Head of caudate nucleus (tissue), 42 donors: ENCODE results near the gene EPC2.
"Not testable (repeated sequence)": the region's sequence is repeated elsewhere in the genome, so short reads cannot be mapped to it uniquely, and the experiment has no call there.

Experiments used
- DNase-seq, 42 donors: peaks; one replicate each; pipeline versions ENCODE4 v3.0.0 to v3.0.0-alpha.2; 2020 to 2021; ENCODE audit warnings: mixed read lengths in 7 of 42
- intact Hi-C: fragments of 100-400 bp; cut with DNase I; formaldehyde crosslinking; loops from one replicate; pipeline ENCODE4 v1.15.0; 2022

EPC2 gene

DNA sequence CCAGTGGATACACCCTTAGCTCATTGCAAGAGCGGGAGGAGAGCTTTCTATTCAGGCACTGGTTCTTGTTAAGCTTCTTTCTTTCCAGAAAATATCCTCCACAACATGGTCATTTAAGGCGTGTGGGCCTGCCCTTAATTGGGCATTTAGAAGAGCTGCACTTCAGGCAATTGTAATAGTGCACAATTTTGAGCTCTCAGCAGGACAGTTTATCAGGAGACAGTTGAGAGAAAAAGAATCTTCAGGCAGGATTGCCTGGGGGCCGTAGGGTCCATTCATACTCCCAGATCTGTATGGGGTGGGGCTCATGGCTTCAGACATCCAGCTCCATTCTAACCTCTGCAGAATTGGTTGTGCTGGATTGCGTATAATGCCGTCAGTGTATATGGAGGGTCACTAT, 6.0 kb upstream of the EPC2 start:
- intact Hi-C loops: no loop called here

DNA sequence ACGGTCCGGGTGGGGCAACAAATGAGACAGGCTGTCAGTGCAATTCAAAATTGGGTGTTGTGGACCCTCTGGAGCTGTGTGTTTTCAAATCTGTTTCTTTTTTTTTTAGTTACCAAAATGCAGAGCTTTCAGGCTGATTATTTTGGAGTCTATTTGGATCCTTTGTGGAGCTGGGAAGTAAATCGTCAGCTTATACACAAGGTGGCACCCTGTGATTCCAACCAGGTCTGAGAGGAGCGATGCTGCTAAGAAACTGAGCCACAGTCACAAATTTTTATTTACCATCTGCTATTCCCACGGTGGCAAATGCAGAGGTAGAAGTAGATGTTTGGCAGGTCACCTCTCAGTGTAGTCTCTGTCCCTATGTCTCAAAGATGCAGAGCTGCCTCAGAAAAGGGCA, 3.8 kb upstream of the EPC2 start:
- intact Hi-C loops: loop anchor here (5.0 kb wide), 1 partner anchor 327 kb away; no protein-coding TSS in a partner anchor
- peak in 25 of 42 donors; percentile 18 to 74 (median 45) for DNase-seq

More for the DNA sequence above, 6.0 kb upstream of the EPC2 start:
- no peak for DNase-seq

DNA sequence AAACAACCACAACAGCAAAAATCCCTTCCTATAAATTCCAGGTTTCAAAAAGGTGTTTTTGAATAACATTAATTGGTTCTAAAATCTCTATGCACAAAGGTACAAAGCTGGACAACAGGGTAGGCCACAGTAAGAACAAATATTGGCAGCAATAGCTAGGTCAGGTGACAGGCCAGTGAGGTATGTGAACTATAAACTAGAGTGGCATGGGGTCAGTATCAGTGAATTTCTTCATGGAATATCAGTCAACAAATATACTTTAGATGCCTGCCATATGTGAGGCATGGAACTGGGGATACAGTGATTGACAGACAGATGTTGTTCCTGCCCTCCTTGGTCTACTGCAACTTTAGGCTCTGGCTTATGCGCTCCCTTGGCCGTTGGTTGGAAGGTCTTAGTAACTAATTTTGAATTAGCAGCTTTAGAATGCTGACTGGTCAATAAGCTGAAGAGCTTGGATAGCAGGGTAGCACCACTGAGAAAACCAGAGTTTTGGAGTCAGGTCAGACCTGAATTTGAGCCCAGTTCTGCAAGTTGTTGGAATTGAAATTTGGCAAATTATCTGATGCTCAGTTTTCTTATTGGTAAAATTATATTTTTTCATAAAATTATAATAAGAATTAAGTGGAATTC, 2.3 kb upstream of the EPC2 start:
- DNase-seq: no peak
- intact Hi-C loops: loop anchor here (5.0 kb wide), 1 partner anchor 325 kb away; no protein-coding TSS in a partner anchor

DNA sequence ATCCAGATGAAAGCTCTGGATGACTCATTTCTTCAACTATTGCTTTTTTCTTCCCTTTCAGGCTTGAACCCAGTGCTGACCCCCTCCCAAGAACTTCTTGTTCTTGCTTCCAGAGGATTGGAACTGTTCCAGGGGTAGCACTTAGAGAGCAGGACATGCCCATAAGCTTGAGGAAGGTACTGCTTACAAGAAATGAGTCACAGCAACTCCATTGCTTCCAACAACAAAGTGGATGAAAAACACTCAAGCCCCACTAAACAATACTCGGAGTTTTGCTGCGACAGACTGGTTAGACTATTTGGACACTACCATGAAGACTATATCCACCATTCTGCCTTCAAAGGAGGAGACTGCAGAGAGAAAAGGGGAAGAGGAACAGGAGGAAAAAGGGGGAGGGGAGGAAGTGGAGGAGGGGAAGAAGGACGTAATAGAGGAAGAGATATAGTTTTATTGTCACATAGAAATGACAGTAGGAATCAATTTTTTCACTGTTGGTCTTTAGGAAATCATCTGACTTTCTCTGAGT, 1.6 kb upstream of the EPC2 start:
- DNase-seq: peak in 8 of 42 donors; percentile 3 to 63 (median 23)
- intact Hi-C loops: loop anchor here (5.0 kb wide), 1 partner anchor 324 kb away; no protein-coding TSS in a partner anchor

DNA sequence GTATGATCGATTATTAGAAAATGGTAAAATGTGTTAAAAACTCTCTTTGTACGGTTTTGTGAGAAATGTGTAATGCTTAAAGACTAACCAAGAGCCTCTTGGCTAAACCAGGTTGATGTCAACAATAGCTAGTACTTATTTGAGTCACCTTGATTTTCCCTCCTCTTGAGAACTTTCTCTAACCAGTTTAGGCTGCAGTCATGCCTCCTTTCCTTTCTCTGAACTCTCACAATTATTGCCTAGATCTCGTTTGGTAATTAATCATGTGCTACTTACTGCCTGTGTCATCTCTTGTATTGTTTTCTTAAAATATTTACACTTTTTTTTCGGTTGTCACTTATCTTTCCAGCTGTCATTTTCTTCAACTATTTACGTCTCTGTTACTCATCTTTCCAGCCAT, 1.1 kb upstream of the EPC2 start:
- no peak for DNase-seq
- intact Hi-C loops: loop anchor here (5.0 kb wide), 1 partner anchor 324 kb away; no protein-coding TSS in a partner anchor

DNA sequence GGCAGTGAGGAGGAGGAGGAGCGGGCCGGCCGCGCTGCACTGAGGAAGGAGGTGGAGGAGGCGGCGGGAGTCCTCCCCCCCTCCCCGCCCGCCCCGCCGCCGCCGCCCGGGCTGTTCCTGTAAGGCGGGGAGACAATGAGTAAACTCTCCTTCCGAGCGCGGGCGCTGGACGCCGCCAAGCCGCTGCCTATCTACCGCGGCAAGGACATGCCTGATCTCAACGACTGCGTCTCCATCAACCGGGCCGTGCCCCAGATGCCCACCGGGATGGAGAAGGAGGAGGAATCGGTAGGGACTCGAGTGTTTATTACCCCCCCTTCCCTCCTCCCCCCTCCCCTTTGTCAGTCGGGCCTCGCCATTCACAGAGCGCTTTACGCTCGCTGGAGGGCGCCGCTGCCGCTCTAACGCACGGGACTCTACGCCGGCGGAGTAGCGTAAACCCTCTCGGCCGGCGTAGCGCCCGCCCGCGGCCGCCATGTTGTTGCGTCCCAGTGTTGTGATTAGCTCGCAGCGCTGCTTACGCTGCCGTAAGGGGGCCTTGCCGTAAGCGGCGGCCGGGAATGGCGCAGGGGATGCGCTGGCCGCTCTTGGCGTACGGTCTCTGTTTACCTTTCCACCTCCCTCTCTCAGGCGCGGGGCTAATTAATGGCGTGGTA, 460 bp downstream of the EPC2 start:
- intact Hi-C loops: loop anchor here (5.0 kb wide), 3 partner anchors 172 to 322 kb away; partner anchors contain the start of gene KIF5C
- peak; percentile 91 to 98 (median 96) for DNase-seq

DNA sequence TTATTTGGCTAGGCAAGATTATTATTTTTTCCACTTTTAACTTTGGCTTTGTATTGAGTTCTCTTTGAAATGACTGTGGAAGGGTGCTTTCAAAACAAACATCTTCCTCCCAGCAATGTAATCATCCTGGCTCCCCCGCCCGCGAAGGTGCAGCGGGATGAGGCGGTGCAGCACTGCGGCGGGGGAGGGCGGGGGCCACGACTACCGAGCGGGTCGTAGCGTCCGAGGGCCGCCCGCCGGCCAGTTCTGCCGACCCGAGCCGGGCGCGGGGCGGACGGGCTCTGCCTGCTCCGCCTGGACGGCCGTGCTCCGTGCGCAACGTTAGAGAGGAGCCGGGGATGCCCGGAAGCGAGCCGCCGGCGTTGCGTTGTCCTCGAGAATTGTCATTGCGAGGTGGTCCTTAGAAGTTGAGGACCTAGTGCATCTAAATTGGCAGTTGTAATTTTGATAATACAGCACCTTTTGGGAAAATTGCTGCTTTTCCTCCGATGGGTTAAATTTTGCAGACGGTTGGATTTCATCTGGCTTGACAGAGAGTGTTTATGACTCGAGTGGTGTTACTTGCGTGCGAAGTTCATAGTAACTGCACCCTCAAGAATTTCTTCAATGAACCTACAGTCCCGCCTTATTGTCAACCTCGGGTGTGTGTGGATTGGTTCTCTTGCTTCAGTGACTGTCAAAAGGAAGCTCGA, 1.1 kb downstream of the EPC2 start:
- DNase-seq: peak in 41 of 42 donors; percentile 11 to 86 (median 54)
- intact Hi-C loops: loop anchor here (5.0 kb wide), 2 partner anchors 172 to 232 kb away; partner anchors contain the start of gene KIF5C

DNA sequence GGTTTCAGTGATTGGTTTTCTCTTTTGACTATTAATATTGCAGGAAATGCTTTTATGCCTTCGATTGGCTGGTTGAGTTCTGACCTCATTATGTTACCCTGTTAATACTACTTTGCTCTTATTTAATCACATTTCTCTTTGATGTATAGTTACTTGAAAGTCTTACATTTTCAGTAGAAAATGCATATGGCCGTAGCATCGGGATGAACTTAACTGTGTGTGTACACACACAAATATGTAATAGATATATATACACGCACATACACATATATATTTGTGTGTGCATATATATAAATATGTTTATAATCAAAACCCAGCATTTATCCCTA, 1.6 kb downstream of the EPC2 start:
- intact Hi-C loops: loop anchor here (5.0 kb wide), 2 partner anchors 171 to 231 kb away; partner anchors contain the start of gene KIF5C
- no peak for DNase-seq

DNA sequence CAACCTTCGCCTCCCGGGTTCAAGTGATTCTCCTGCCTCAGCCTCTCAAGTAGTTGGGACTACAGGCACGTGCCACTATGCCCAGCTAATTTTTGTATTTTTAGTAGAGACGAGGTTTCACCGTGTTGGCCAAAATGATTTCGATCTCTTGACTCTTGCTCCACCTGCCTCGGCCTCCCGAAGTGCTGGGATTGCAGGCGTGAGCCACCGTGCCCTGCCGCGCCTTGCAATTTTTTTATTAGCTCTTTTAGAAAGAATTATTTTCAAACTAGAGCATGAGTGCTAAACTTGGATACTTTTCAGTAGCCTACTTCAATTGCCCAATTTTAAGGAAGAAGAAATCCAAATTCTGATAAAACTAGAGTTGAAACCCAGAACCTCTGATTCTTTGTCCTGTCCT, 3.2 kb downstream of the EPC2 start:
- DNase-seq: not testable (repeated sequence)
- intact Hi-C loops: loop anchor here (5.0 kb wide), 2 partner anchors 170 to 230 kb away; partner anchors contain the start of gene KIF5C

DNA sequence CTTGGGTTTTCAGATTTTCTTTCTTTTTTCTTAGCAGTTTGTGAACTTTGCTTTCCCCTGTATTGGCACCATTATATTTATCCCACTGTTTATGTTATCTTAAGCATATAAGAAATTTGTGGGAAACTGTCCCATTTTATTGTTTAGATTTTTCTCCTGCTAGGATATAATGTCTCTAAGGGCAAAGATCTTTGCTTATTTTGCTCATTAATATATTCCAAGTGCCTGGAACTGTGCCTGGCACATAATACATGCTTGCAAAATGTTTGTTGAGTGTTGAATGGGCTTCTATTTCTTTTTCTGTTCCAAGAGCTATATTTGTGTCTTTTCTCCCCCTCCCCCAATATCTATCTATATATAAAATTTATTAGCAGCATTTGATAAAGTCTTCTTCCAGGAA, 5.4 kb downstream of the EPC2 start:
- intact Hi-C loops: loop anchor here (5.0 kb wide), 2 partner anchors 167 to 227 kb away; partner anchors contain the start of gene KIF5C

DNA sequence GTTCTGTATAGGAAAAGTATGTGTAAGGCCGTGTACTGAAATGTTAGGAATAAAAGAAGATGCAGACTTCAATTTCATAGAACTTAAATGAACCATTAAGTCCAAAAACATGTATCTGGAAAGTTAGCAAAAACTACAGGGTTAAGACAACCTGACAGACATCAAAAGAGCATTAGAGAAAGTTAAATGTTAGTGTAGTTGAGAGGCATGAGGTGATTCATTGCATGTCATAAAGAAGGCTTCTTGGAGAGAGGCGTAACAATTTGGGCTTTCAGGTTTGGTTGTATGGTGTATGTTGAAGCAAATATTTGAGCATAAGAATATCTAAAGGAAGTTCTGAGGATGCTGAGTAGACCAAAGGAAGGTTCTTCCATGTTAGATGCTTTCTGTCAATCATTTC, 6.3 kb downstream of the EPC2 start:
- intact Hi-C loops: no loop called here
- DNase-seq: no peak

More for the DNA sequence above, 5.4 kb downstream of the EPC2 start:
- DNase-seq: no peak

DNA sequence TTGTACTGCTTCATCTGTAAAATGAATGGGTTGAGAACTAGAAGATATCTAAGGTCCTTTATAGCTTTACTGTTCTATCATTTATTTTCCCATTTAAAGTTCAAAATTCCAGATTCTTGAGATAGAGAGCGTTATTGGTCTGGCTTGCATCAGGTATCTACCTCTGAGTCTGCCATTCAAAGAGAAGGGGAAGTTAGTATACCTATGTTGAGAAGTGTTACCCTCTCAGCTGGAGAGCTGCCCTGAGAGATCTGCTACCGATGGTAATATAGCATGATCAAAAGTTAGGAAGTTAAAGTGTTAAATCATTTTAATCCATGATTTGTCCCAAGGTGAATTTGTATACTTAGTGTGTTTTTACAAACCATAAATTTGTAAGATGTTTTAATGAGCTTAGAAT, 7.4 kb downstream of the EPC2 start:
- intact Hi-C loops: no loop called here

DNA sequence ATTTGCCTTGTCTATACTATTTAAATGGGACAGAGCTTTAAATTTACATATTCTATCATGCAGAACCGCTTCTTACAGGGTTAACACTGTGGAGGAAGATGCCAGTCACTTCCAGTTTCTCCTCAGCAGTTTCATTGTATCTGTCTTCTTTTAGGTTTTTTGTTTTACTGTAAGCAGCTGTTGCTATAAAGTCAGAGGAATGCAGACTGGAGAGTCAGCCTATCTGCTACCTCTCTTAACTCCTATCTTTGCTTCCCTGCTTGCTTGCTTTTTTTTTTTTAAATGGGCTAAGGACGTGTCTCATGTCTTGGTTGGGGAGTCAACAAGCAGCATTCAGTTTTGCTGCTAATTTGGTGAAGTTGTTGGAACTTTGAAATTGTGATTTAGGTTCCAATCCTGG, 8.9 kb downstream of the EPC2 start:
- DNase-seq: no peak
- intact Hi-C loops: no loop called here

More for the DNA sequence above, 7.4 kb downstream of the EPC2 start:
- no peak for DNase-seq

DNA sequence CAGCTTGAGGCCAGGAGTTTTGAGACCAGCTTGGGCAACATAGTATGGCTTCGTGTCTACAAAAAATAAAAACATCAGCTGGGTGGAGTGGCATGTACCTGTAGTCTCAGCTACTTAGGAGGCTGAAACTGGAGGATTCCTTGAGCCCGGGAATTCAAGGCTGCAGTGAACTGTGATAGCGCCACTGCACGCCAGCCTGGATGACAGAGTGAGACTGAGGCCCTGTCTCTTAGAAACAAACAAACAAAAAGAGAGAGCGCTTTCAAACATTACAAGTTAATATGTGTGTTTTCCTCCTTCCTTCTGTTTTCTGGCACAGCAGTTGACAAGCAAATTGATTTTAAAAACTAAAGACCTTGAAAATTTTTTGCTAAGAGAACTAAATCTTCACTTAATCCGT, 9.9 kb downstream of the EPC2 start:
- DNase-seq: no peak
- intact Hi-C loops: no loop called here

DNA sequence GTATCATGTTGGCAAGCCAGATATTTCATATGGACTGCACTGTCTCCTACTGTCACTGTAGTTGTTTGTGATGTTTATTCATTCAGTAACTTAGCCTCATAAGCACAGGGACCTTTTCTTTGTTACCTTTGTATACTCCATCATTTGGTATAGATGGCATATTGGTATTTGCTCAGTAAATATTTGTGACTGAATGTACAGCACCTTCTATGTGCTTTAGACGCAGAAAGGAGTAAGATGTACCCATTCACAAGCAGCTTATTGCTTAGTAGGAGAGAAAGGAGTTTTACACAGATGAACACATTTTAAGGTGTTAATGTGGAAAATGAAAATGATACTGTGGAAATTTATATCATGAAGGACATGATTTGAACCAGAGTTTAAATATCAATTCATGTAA, 12.0 kb downstream of the EPC2 start:
- DNase-seq: no peak
- intact Hi-C loops: no loop called here

DNA sequence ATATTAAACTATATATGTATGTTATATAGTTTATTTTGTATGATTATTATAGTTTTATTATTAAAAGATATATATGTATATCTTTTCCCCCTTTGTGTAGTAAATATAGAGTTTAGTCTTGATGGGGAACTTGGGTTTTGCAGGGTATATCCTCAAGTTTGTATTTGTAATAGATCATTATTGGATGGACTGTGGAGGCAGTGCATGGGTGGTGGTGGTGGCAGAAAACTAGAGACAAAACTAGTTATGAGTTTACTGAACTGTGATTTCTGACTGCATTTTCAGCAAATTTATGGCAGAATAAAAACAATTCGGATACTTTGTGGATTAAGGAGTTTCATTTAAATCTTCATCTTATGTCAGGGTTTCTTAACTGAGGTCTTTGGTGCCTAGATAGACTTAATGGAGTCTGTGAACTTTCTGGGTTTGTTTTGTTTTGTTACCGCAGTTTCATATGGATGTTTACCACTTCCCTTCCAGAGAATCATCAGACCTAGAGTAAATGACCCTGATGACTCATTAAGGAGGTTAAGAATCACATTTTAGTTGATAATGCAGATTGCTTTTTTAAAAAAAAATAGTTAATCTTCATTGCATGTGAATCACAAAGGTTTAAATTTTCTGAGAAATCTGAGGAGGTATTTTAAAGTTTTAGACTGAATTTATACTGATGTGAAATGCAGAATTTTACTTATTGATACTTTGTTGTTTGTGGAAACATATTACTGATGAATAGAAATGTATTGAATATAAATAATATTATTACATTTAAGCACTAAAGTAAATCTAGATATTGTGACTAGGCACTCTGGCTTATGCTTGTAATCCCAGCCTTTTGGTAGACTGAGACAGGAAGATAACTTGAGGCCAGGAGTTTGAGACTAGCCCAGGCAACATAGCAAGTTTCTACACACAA, 14.5 kb downstream of the EPC2 start:
- intact Hi-C loops: no loop called here
- DNase-seq: no peak

DNA sequence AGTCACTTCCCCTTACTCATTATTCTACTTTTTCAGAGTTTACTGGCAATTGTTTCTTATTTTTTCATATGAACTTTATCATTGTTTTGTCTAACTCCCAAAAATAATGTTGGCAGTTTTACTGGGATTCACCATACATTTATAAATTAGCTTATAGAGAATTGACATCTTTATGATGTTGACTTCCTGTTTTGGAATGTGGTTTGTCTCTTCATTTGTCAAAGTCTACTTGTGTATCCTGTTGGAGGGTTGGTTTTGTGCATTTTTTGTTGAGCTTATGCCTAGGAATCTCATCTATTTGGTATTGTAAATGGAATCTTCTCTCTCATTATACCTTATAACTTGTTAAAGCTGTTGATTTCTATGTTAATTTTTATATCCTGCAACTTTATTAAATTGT, 16.4 kb downstream of the EPC2 start:
- intact Hi-C loops: no loop called here
- DNase-seq: no peak

DNA sequence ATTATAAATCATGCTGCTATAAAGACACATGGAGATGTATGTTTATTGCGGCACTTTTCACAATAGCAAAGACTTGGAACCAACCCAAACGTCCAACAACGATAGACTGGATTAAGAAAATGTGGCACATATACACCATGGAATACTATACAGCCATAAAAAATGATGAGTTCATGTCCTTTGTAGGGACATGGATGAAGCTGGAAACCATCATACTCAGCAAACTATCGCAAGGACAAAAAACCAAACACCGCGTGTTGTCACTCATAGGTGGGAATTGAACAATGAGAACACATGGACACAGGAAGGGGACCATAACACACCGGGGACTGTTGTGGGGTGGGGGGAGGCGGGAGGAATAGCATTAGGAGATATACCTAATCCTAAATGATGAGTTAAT, 17.8 kb downstream of the EPC2 start:
- intact Hi-C loops, DNase-seq: not testable (repeated sequence)

DNA sequence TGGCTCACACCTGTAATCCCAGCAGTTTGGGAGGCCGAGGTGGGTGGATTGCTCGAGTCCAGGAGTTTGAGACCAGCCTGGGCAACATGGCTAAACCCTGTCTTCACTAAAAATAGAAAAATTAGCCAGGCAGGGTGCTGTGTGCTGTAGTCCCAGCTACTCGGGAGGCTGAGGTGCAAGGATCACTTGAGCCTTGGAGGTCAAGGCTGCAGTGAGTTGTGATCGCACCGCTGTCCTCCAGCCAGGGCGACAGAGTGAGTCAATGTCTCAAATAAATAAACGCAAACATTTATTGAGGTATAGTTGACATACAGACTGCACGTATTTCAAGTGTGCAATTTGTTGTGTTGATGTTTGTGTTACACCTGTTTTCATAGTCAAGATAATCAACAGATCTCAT, 19.7 kb downstream of the EPC2 start:
- DNase-seq: no peak
- intact Hi-C loops: no loop called here
